HG03159 (cell line): Measurements from ENCODE around the gene AR.
"Not testable (repeated sequence)": the region's sequence is repeated elsewhere in the genome, so short reads cannot be mapped to it uniquely, and the experiment has no call there.

ENCODE experiments used
- ATAC-seq: cut with Tn5 transposase; IDR thresholded peaks from one replicate; pipeline ENCODE4 v1.9.1; 2021; ENCODE audit warnings: mild to moderate bottlenecking, moderate library complexity; ENCODE audit not compliant: unreplicated experiment

AR gene

DNA sequence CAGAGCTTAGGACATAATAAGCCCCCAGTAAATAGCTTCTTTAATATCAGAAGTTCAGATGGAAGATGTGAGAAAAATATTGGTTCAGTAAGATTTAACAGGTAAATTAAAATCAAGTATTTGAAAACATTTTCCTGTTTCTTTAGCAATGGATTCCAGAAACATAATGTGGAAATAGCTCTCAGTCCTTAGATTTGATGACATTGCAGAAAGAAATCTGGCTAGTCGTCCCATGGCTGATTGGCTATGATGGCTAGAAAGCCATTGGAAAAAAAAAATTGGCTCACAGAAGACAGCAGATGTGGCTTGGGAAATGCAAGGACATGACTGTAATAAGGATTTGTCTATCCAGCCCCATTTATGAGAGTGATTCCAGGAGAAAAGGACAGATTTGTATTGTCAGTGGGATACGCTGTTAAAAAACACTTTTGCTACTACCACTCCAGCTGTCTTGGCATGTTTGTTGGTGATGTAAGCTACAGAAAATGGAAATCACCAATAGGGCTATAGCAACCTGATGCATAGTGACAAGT lies 78.3 kb downstream of the AR start:
- ATAC-seq = no peak

DNA sequence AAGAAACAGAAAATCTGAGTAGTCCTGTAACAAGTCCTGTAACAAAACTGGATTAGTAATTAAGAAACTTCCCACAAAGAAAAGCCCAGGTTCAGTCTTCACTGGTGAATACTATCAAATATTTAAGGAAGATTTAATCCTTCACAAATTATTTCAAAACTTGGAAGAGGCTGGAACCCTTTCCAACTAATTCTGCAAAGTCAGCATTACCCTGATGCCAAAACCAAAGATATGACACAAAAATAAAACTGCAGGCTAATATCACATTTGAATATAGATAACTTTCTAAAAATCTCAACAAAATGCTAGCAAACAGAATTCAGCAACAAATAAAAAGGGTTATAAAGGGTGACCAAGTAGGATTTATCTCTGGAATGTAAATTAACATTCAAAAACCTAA lies 80.5 kb downstream of the AR start:
- no peak for ATAC-seq

DNA sequence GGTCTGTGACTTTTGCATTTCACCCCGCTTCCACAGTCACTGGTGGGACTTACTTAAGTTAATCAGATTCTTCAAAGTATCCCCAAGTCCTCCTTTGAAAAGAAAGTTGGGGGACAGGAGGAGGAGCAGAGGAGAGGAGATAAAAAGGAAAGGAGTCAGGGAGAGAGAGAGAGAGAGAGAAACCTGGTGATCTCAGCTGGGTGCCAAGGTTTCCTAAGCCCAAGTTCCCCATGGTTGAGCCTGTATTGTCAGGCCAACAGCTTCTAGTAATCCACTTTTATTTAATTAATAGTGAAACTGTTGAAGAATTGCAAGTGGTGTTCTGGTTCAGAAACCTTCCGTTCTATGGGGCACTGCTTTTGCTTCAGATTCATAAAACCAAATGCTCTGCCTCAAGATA lies 91.6 kb downstream of the AR start:
- ATAC-seq = no peak

DNA sequence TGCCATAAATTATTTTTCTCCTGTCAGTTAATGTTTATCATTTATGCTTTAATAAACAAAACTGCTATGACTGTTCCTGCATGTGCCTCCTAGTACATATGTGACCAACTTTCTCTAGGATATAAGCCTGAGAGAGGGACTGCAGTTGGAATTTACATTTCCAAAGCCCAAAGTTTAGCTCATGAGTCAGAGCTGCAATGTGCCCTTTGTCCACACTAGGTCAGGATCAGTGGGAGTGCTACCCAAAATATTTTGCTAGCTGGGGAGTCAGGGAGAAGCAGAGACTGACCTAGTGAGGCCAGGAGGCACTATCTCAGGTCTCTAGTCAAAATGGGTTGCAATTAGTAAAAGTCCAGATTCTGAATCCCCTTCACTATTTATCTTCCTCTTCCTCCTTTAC lies 92.7 kb downstream of the AR start:
- no peak for ATAC-seq

DNA sequence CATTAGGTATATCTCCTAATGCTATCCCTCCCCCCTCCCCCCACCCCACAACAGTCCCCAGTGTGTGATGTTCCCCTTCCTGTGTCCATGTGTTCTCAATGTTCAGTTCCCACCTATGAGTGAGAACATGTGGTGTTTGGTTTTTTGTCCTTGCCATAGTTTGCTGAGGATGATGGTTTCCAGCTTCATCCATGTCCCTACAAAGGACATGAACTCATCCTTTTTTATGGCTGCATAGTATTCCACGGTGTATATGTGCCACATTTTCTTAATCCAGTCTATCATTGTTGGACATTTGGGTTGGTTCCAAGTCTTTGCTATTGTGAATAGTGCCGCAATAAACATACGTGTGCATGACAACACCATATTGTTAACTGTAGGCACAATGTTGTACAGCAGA lies 93.5 kb downstream of the AR start:
- not testable (repeated sequence) for ATAC-seq

DNA sequence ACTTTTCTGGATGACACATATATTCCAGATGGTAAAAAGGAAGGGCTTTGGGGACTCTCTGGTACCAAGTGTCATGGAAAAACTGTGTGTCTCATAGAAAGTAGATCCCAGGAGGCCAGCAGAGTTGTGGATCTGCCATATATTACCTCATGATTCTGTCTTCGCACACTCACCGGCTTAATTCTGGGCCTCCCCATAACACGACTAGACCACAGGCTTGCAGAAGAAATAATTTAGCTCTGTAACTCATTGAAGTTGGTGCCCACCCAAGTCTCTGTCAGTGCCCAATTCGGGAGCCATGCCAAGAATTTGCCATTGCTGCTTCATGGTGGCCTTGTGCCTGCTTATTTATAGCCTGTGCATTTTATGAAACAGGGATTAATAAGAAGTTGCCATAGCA lies 104.5 kb downstream of the AR start:
- no peak for ATAC-seq

DNA sequence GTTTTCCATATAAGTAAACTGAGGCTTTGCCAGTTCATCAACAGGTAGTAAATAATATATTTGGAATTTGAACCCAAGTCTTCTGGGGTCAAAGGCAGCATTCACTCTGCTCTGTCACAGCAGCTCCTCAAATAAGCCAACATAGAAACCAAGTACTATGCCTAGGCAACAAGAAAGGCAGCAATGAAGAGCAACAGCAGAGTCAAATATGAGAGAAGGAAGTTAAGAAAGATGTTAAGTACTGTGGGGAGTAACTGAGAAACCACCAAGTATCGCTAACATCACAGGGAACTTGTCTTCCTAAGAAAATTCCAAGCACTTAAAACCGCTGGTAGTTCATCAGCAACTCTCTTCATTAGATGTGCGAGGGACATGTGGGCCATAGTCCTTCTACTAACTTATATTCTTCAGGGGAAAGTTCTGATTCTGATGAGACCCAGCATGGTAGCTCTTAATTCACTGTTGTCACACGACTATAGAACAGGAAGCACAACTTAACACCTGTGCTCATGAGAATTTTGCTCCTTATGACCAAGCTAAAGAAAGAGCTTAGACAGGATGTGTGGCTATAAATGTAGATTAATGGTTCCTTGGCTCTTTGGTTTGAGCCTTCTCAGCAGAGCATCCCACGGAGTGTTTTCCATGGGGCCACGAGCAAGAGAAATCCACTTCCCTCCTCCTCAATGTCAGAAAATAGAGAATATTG lies 107.8 kb downstream of the AR start:
- no peak for ATAC-seq

DNA sequence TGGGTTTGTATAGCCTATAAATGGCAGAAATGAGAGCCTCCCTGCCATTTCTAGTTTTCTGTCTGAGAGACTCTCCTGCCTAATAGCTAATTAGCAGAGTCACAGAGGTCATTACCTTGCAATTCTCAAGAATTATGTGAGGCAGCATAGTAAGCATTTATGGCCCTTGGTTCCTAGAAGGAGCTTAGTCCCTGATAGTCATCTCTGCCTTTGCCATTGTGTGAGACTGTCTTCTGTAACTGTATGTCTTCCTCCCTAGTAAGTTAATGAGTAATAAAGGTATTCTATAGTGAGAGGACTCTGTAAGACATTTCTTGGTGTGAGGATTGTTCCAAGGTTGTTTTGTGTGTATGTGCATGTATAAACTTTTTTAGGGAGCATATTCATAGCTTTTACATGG lies 108.7 kb downstream of the AR start:
- no peak for ATAC-seq

DNA sequence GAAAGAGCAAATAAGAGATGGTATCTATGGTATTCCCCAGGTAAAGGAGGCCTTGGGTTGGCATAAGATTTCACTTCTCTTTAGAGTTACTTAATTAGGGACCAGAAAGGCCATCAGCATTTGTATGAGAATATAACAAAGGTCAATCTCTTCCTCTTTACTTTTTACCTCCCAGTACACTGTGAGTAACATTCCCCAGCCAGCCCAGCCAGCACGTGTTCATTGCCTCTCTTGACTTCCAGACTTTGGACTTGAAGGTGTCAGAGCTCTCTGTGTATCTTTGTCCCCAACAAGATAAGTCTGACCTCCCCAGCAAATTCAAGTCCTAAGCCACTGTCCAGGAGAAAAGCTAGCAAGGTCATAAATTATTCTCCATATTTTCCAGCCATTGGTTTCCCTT lies 110.5 kb downstream of the AR start:
- no peak for ATAC-seq

DNA sequence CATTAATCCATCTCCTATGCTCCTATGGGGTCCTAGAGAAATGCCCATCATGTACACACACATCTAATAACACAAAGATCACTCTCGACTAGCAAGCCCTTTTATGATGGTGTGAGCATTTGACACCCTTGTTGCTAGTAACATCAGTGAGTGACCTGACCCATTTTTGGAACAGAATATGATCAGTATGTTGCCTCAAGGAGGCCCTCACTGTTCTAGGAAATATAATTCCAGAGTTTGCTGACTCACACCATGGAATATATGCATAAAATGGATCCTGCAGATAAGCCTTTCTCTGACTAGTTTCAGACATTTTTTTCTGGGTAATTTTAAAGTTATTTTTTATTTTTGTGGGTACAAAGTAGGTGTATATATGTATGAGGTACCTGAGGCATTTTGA lies 121.8 kb downstream of the AR start:
- no peak for ATAC-seq

DNA sequence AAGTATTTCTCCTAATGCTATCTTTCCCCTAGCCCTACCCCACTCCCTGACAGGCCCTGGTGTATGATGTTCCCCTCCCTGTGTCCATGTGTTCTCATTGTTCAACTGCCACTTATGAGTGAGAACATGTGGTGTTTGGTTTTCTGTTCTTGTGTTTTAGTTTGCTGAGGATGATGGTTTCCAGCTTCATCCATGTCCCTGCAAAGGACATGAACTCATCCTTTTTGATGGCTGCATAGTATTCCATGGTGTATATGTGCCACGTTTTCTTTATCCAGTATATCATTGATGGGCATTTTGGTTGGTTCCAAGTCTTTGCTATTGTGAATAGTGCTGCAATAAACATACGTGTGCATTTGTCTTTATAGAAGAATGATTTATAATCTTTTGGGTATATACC lies 126.9 kb downstream of the AR start:
- not testable (repeated sequence) for ATAC-seq

DNA sequence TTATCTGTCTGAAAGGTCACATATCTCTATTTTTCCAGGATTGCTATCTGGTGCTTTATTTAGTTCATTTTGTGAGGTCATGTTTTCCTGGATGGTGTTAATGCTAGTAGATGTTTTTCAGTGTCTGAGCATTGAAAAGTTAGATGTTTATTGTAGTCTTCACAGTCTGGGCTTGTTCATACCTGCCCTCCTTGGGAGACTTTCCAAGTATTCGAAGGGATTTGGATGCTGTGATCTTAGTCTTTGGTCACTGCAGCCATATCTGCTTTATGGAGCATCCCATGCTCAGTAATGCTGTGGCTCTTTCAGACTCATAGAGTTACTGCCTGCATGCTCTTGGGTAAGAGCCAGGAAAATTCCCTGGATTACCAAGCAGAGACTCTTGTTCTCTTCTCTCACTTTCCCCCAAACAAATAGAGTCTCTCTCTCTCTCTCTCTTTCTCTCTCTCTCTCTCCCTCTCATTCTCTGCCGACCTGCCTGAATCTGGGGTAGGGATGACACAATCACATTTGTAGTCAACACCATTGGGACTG lies 130.0 kb downstream of the AR start:
- ATAC-seq = no peak

DNA sequence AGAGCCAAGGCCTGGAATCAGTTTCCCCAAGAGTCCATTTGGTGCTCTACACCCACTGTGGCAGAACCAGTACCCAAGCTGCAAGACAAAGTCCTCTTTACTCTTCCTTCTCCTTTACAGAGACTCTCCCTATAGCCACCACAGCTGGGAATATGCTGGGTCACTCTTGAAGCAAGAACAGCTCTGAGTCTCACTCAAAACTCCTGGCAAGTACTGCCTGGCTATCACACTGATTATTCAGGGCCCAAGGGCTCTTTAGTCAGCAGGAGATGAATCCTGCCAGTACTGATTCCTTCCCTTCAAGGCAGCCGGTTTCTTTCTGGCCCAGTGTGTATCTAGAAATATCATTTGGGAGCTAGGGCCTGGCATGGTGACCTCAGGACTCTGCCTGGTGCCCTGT lies 130.9 kb downstream of the AR start:
- no peak for ATAC-seq

DNA sequence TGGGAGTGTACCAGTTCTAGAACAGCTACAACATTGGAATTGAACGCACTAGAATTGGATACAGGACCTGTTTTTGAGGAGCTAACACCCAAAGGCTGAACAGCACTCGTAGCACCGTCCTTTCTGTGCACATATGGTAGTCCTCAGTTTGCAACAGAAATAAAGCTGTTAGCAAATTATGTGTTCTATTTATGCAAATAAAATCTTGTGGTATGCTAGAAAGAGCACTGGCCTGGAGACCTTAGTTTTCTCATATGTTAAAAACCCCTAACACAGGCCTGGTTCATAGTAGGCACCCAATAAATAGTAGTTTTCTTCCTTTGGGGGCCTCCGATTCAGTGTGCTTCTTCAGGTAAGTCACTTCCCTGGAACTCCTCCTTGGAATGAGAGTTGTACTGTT lies 140.3 kb downstream of the AR start:
- no peak for ATAC-seq

DNA sequence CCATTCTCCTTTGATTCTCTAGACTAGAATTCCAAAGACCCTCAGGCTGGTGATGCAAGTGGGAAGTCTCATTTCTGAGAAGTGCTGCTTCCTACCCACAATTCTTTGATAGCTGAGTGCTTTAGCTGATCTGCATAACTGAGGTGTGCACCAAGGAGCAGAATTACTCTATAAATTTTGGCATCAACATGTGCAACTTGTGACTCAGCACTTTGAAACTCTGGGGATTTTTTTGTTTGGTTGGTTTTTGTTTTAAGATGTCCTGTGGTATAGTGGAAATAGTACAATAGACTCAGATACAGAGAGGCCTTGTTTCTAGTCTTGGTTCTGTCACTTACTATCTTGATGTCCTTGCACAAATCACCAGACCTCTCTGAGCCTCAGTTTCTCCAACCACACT lies 148.4 kb downstream of the AR start:
- ATAC-seq = no peak

DNA sequence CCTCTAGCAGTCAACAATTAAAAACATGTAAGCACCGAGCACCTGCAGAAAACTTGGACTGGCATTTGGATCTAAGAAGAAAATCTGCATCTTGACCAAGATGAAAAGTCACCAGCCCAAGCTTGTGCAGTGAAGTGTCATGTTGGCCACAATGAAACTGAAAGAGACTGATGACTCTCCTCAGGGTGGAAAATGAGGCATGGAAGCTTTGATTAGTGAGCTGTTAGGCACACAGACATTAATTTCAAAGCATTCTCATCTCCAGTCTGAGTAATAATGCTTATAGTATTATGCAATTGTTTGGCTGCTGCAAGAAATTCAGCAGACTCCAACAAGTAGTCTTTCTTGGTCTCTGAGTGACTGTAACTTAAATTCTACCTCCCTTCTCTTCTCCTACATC lies 150.1 kb downstream of the AR start:
- no peak for ATAC-seq

DNA sequence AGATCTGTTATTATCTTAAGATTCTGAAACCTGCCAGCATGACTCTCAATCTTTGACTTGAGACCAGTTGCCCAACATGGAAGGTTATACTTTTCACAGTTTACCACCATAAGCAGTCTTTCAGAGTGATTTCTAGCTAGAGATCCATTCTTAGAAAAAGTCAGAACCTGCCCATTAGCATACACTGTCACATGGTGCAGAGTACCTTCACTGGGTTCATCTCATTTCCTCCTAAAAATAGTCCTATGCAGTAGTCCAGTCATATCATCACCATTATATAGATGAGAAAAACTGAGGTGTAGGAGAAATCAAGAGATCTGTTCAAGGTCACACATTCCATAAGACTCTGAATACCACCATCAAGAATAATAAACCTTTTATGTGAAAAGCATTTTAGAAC lies 153.6 kb downstream of the AR start:
- no peak for ATAC-seq

DNA sequence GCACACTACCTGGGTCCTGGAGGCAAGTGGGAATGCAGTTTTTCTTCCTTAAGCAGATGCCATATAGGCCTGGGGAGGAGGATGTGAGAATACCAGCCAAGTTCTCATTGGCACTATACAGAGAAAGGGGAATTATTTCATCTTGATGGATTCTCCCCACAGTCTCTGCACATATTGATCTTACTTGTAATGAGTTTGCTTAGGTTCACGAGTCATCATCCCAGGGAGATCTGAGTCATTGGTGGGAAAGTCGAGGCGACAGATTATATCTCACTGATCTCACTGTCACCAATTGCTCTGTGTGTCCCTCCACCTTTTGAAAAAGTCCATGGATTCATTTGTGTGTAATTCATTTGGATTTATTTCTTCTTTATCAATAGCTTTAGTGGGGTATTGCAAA lies 156.8 kb downstream of the AR start:
- no peak for ATAC-seq

DNA sequence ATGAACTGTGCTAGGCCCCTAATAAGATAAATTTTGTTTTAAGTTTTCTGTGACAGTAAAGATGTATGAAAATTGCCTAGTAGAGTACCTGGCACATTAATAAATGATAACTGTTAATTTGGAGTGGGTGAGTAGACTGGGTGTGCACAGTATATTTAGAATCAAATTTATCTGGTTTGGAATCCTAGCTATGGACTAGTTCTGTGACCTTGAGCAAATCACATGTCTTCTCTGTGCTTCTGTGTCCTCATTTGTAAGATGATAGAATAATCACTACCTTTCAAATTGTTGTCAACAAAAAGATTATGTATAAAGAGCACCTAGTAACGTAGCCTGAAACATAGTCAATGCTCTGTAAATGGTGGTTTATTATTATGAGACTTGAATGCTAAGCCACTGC lies 170.2 kb downstream of the AR start:
- no peak for ATAC-seq

DNA sequence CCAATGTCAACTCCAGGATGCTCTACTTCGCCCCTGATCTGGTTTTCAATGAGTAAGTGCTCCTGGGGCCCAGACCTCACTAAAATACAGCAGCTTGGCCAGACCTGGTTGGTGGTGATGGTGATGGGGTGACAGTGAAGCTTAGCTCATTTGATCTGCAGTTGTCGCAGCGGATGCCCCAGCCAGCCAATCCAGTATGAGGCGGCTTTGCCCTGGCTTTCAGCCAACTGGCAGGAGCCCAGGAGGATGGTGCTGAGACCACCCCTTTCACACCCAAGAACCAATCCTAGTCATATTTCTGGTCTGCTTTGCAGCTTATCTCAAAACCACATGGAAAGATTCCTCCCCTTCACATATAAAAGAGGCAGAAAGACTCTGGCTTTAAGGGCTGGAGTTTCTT lies 173.8 kb downstream of the AR start:
- no peak for ATAC-seq

DNA sequence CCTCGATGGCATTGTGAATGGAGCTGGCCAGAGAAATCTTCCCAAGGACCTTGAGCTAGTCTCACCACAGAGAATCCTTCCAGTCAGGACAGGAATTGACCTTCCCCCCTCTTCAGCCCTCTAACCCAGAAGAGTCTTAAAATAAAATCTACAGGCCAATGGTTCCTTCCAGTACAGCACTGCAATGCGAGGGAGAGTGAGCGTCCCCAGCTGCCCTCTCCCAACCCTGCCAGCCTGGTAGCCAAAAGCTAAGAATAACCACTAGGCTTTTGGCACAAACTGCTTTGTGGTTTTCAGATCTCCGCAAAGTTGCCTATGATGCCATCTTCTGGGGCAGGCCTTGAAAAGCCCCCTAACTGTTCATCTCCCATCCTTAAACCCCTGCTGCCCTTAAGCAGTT lies 175.1 kb downstream of the AR start:
- ATAC-seq = no peak

DNA sequence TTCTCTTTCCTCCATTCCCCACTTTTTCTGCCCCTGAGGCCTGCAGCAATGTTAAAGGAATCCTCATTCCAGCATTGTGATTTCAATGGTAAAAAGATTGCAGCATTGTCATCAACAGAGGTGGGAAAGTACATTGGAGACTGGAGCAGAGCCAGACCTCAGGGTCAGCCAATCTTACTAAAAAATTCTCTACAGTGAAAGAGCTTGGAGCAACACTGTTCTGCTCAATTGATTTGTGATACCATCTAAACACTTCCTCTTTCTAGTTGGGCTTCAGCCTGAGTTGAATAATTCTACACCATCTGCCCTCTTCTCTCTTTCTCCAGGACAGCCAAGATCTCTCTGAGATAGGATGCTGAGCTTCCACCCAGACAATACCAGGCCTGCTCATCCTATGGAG lies 176.5 kb downstream of the AR start:
- no peak for ATAC-seq

DNA sequence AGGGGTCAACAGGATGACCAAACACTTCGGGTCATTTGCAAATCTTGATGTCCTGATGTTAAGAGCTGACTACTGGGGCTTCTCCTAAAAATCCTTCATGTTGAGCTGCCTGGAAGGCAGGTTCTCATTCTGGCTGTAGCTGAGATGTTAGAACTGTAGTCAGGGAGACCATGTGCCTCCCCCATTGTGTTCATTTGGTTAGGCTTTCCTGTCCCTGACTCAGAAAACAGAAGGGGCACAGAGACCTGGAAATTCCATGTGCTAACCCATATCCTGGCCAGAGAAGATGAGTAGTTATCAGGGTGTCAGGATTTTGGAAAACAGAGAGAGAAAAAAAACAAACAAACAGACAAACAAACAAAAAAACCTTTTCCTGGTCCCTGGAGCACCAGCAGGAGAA lies 177.5 kb downstream of the AR start:
- ATAC-seq = no peak
